Heart left ventricle (tissue), 16 donors: Measurements from ENCODE around the gene FAAP20. TPM values are rescaled to one million over a fixed set of nuclear protein-coding genes. Genes with fewer than 3 reads are reported as not detected.
A peak's percentile ranks its signal among the peaks of the same experiment; 100 is the strongest.

Experiments used
- ATAC-seq, 4 donors: fragments of 200-7000 bp; cut with Tn5 transposase; one replicate each; pipeline ENCODE4 v1.9.1; 2020 to 2022; ENCODE audit warnings: moderate library complexity in 4 of 4, mild to moderate bottlenecking in 3 of 4, moderate number of reproducible peaks in 1 of 4
- DNase-seq, 5 donors: peaks; one replicate each; pipeline ENCODE4 v3.0.0-alpha.2; 2020
- H3K27ac ChIP-seq, 12 donors: fragments of 200-600 bp; sonication (generic) in 4 of 12; one replicate each; pipeline versions ENCODE4 v1.5.0 to v1.8.0; 2016 to 2022; ENCODE audit warnings: mild to moderate bottlenecking in 2 of 12
- H3K27me3 ChIP-seq, 9 donors: fragments of 200-600 bp; sonication (generic) in 2 of 9; one replicate each; pipeline versions ENCODE4 v1.5.1 to v1.8.0; 2016 to 2022; ENCODE audit warnings: mild to moderate bottlenecking in 3 of 9
- H3K36me3 ChIP-seq, 9 donors: fragments of 200-600 bp; sonication (generic) in 2 of 9; one replicate each; pipeline versions ENCODE4 v1.5.0 to v1.8.0; 2018 to 2022; ENCODE audit warnings: mild to moderate bottlenecking in 2 of 9
- H3K4me1 ChIP-seq, 12 donors: fragments of 200-600 bp; sonication (generic) in 4 of 12; one replicate each; pipeline versions ENCODE4 v1.5.0 to v1.8.0; 2016 to 2022; ENCODE audit warnings: mild to moderate bottlenecking in 3 of 12
- H3K4me3 ChIP-seq, 12 donors: fragments of 200-600 bp; sonication (generic) in 4 of 12; one replicate each; pipeline versions ENCODE4 v1.5.0 to v1.8.0; 2017 to 2022; ENCODE audit warnings: mild to moderate bottlenecking in 9 of 12, moderate library complexity in 4 of 12
- H3K9me3 ChIP-seq, 12 donors: fragments of 200-600 bp; sonication (generic) in 4 of 12; one replicate each; pipeline versions ENCODE4 v1.5.0 to v1.8.0; 2016 to 2022; ENCODE audit warnings: mild to moderate bottlenecking in 1 of 12
- CTCF ChIP-seq, 12 donors: fragments of 200-600 bp; sonication (generic) in 4 of 12; IDR thresholded peaks; one replicate each; pipeline versions ENCODE4 v1.5.0 to v1.8.0; 2018 to 2022; ENCODE audit warnings: antibody characterized with exemption in 12 of 12, mild to moderate bottlenecking in 5 of 12
- POLR2A ChIP-seq, 2 donors: fragments of 450-650 bp; IDR thresholded peaks; one replicate each; pipeline ENCODE4 v1.6.1; 2017; ENCODE audit warnings: antibody characterized with exemption in 2 of 2, mild to moderate bottlenecking in 2 of 2, moderate library complexity in 2 of 2
- WGBS, 4 donors: extraction: QIAGEN DNeasy Blood & Tissue Kit in 2 of 4; methylation state at CpG; one replicate each; pipeline versions ENCODE4 v1.1.5 to v1.1.7; 2013 to 2018; 5-methylcytosine and 5-hydroxymethylcytosine counted together
- intact Hi-C, 10 donors: fragments of 100-400 bp; cut with DNase I; formaldehyde crosslinking; loops; one replicate each; pipeline versions ENCODE4 v1.11.1 to v1.14.2; 2022
- polyA plus RNA-seq, 2 donors: library from polyadenylated mRNA; stranded (reverse); fragments of 200-250 nt; gene quantifications; one replicate each; pipeline ENCODE4 v1.2.3, GENCODE V29; 2013
- total RNA-seq, 9 donors: library from RNA; depleted of rRNA in 2 of 9; stranded (reverse); fragments of >200 nt in 2 of 9; fragmentation: NEBNext Ultra II Directional in 3 of 9; extraction: Animal tissue kit (Norgen Biotek cat#: 25700) in 3 of 9; gene quantifications; one replicate each; pipeline versions ENCODE4 v1.1.0 to v1.2.4, GENCODE V29; 2016 to 2023
- donor health status: ischemic (EF 13 %, LVEDD 7.1; RV severe dilation, severe dysfunction).
- donor health status: healthy with polysubstance abuse.
- donor health status: DM: no; HTN: yes; CAD: no.
- donor health status: DM: no; HTN: no; CAD: no.
- donor health status: ischemic (EF 25% LVEDD 6.9; RV normal size, moderate dysfunction).
- donor health status: ischemic (EF 25% LVEDD 5.7; RV mildly dilated, moderate dysfunction).
- donor health status: healthy.
- donor health status: DM: yes; HTN: yes; CAD: no.
- donor health status: ischemic (EF 35%, LVEDD 5.7; RV mildly dilated, moderate dysfunction).
- donor health status: nonischemic (EF 11% LVEDD 7.7; RV severe dilation, severe dysfunction).
- donor health status: DM: yes; HTN: yes; CAD: no.
- donor health status: PGD.
- donor health status: ischemic (EF 29% LVEDD 5.4; RV normal size, mild dysfunction).
- donor health status: nonischemic (EF 23%, LVEDD 6.1; RV moderate dilation, normal function).

FAAP20 gene
- total and polyA plus RNA-seq, 11 donors = 20.9 to 61.3 (median 36.6) TPM

GRCh38 chr1:2235300-2235998, 40.9 kb upstream of the FAAP20 start:
- Histone ChIP-seq H3K27me3 (no peaks in the 10 kb centered on the region), H3K4me1 (peaks cover 24 to 100% (median 97%) of the 10 kb centered on the region in 12 donors), H3K4me3 (peak overlapping the region in 3 of 12 donors; percentile 48 to 89 (median 74)), H3K27ac (peak overlapping the region; percentile 51 to 89 (median 70)), H3K9me3 (no peaks in the 10 kb centered on the region), H3K36me3 (no peaks in the 10 kb centered on the region)
- TF ChIP-seq CTCF (IDR thresholded peaks at IDR 0.05) = no peak
- TF ChIP-seq POLR2A (IDR thresholded peaks at IDR 0.05) = no peak
- ATAC-seq = no peak
- intact Hi-C loops = loop anchor here in 4 of 10 donors (5.0 to 10.0 kb wide), 3 partner anchors 37 to 79 kb away; no protein-coding TSS in a partner anchor
- DNase-seq = no peak
- 89 to 93% (median 90%) methylated on average over 16 to 22 of the region's 22 CpGs for WGBS, 4 donors

GRCh38 chr1:2234762-2235113, 40.2 kb upstream of the FAAP20 start:
- ATAC-seq (peak in 2 of 4 donors; percentile 0 to 6), DNase-seq (peak in 2 of 5 donors; percentile 16 to 44)
- Histone ChIP-seq H3K36me3 (no peaks in the 10 kb centered on the region), H3K4me3 (peak overlapping the region in 10 of 12 donors; percentile 3 to 89 (median 72)), H3K27ac (peak overlapping the region; percentile 51 to 89 (median 70)), H3K4me1 (peaks cover 24 to 100% (median 94%) of the 10 kb centered on the region in 12 donors), H3K27me3 (no peaks in the 10 kb centered on the region), H3K9me3 (no peaks in the 10 kb centered on the region)
- WGBS, 4 donors = 51 to 56% (median 52%) methylated on average over 4 of the region's 4 CpGs
- TF ChIP-seq POLR2A (IDR thresholded peaks at IDR 0.05) (no peak), CTCF (IDR thresholded peaks at IDR 0.05) (no peak)
- intact Hi-C loops = loop anchor here (5.0 to 10.0 kb wide), 7 partner anchors 37 to 80 kb away; no protein-coding TSS in a partner anchor

- Histone ChIP-seq H3K4me3 (peak overlapping the region in 10 of 12 donors; percentile 29 to 89 (median 72)), H3K4me1 (peaks cover 24 to 100% (median 89%) of the 10 kb centered on the region in 12 donors), H3K9me3 (no peaks in the 10 kb centered on the region), H3K36me3 (no peaks in the 10 kb centered on the region), H3K27ac (peak overlapping the region; percentile 51 to 89 (median 70)), H3K27me3 (no peaks in the 10 kb centered on the region)
- intact Hi-C loops = loop anchor here in 8 of 10 donors (5.0 to 10.0 kb wide), 7 partner anchors 37 to 81 kb away; no protein-coding TSS in a partner anchor
- DNase-seq (peak; percentile 71 to 95 (median 94)), ATAC-seq (peak; percentile 23 to 84 (median 58))
- WGBS, 4 donors = 28 to 45% (median 40%) methylated on average over 15 to 27 of the region's 27 CpGs
- TF ChIP-seq POLR2A (IDR thresholded peaks at IDR 0.05) (peak in 1 of 2 donors; percentile 21), CTCF (IDR thresholded peaks at IDR 0.05) (no peak)
Observed at GRCh38 chr1:2233997-2234761, 39.6 kb upstream of the FAAP20 start.

- peak in 1 of 5 donors; percentile 6 for DNase-seq
- Histone ChIP-seq H3K27me3 (no peaks in the 10 kb centered on the region), H3K4me1 (peaks cover 24 to 96% (median 82%) of the 10 kb centered on the region in 12 donors), H3K27ac (peak overlapping the region; percentile 51 to 89 (median 70)), H3K36me3 (no peaks in the 10 kb centered on the region), H3K4me3 (peak overlapping the region in 10 of 12 donors; percentile 29 to 89 (median 72)), H3K9me3 (no peaks in the 10 kb centered on the region)
- intact Hi-C loops = loop anchor here in 8 of 10 donors (5.0 to 10.0 kb wide), 7 partner anchors 36 to 81 kb away; no protein-coding TSS in a partner anchor
- TF ChIP-seq CTCF (IDR thresholded peaks at IDR 0.05) = no peak
- TF ChIP-seq POLR2A (IDR thresholded peaks at IDR 0.05) = no peak
- ATAC-seq = no peak
- WGBS, 4 donors = 56 to 85% (median 70%) methylated on average over 2 to 12 of the region's 12 CpGs
Observed at GRCh38 chr1:2233468-2233867, 38.9 kb upstream of the FAAP20 start.
